A549 (cell line): ENCODE measurements around the gene ZNF275.
"Not testable (repeated sequence)": the region's sequence is repeated elsewhere in the genome, so short reads cannot be mapped to it uniquely, and the experiment has no call there.

Experiments used
- CEBPB ChIP-seq, 2 experiments: fragments of >200 bp in 1 of 2; sonication (Bioruptor Twin) in 1 of 2; formaldehyde crosslinking in 1 of 2; IDR thresholded peaks; 2 replicates each; pipeline ENCODE4 v1.6.1; 2012 to 2016
- CHD2 ChIP-seq: fragments of 150-350 bp; IDR thresholded peaks from 2 replicates; pipeline ENCODE4 v1.6.1; 2014; ENCODE audit warnings: low read length; ENCODE audit not compliant: partially characterized antibody
- EP300 ChIP-seq, 2 experiments: fragments of >200 bp; sonication (Bioruptor Twin); formaldehyde crosslinking; IDR thresholded peaks; 2 replicates in 1 of 2; 3 replicates in 1 of 2; pipeline ENCODE4 v1.6.1; 2016 to 2017
- MYC ChIP-seq: IDR thresholded peaks from 2 replicates; pipeline ENCODE4 v1.6.1; 2012; ENCODE audit warnings: mild to moderate bottlenecking, inconsistent platforms, low read length, improper control_type of control experiment, borderline replicate concordance
- POLR2A ChIP-seq: IDR thresholded peaks from 2 replicates; pipeline ENCODE4 v1.6.1; 2012; ENCODE audit warnings: mild to moderate bottlenecking, low read length
- TF ChIP-seq, protein P1 (sequence below): fragments of 200-600 bp; sonication (generic); IDR thresholded peaks from 2 replicates; pipeline ENCODE4 v1.6.1; 2016; ENCODE audit warnings: antibody characterized with exemption, mild to moderate bottlenecking, moderate library complexity
- TF ChIP-seq, protein P2 (sequence below): fragments of >200 bp; sonication (Bioruptor Twin); formaldehyde crosslinking; IDR thresholded peaks from 3 replicates; pipeline ENCODE4 v1.5.1; 2016

DNA sequence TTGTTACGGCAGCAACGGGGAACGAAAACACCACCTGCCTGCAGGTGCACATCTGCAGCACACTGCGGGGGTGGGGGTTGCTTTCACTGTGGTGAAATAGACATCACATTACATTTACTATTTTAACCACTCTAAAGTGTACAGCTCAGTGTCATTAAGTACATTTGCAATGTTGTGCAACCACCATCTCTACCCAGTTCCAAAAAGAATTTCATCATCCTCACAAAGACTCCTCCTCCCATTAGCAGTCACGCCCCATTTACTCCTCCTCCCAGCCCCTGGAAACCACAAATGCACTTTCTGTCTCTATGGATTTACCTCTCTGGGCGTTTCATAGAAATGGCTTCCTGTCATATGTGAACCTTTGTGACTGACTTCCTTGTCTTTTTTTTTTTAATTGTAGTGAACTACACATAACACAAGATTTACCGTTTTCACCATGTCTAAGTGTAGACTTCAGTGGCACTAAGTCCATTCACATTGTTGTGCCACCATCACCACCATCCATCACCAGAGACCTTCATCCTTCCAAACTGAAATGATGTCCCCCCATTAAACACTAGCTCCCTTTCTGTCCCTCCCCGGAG lies 40.4 kb upstream of the ZNF275 start:
- not testable (repeated sequence) for TF ChIP-seq POLR2A; CHD2; CEBPB (IDR thresholded peaks at IDR 0.05); MYC; EP300 (IDR thresholded peaks at IDR 0.05)
- TF ChIP-seq, protein P1, sequence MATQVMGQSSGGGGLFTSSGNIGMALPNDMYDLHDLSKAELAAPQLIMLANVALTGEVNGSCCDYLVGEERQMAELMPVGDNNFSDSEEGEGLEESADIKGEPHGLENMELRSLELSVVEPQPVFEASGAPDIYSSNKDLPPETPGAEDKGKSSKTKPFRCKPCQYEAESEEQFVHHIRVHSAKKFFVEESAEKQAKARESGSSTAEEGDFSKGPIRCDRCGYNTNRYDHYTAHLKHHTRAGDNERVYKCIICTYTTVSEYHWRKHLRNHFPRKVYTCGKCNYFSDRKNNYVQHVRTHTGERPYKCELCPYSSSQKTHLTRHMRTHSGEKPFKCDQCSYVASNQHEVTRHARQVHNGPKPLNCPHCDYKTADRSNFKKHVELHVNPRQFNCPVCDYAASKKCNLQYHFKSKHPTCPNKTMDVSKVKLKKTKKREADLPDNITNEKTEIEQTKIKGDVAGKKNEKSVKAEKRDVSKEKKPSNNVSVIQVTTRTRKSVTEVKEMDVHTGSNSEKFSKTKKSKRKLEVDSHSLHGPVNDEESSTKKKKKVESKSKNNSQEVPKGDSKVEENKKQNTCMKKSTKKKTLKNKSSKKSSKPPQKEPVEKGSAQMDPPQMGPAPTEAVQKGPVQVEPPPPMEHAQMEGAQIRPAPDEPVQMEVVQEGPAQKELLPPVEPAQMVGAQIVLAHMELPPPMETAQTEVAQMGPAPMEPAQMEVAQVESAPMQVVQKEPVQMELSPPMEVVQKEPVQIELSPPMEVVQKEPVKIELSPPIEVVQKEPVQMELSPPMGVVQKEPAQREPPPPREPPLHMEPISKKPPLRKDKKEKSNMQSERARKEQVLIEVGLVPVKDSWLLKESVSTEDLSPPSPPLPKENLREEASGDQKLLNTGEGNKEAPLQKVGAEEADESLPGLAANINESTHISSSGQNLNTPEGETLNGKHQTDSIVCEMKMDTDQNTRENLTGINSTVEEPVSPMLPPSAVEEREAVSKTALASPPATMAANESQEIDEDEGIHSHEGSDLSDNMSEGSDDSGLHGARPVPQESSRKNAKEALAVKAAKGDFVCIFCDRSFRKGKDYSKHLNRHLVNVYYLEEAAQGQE = not testable (repeated sequence)
- TF ChIP-seq, protein P2, sequence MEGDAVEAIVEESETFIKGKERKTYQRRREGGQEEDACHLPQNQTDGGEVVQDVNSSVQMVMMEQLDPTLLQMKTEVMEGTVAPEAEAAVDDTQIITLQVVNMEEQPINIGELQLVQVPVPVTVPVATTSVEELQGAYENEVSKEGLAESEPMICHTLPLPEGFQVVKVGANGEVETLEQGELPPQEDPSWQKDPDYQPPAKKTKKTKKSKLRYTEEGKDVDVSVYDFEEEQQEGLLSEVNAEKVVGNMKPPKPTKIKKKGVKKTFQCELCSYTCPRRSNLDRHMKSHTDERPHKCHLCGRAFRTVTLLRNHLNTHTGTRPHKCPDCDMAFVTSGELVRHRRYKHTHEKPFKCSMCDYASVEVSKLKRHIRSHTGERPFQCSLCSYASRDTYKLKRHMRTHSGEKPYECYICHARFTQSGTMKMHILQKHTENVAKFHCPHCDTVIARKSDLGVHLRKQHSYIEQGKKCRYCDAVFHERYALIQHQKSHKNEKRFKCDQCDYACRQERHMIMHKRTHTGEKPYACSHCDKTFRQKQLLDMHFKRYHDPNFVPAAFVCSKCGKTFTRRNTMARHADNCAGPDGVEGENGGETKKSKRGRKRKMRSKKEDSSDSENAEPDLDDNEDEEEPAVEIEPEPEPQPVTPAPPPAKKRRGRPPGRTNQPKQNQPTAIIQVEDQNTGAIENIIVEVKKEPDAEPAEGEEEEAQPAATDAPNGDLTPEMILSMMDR = not testable (repeated sequence)
